IPS-NIHi7 (cell line): ENCODE data around the gene KLHDC8B.

Experiments used
- DNase-seq: peaks from one replicate; pipeline ENCODE4 v3.0.0; 2012; ENCODE audit warnings: mixed read lengths; ENCODE audit errors: extremely low spot score

The KLHDC8B gene

DNA sequence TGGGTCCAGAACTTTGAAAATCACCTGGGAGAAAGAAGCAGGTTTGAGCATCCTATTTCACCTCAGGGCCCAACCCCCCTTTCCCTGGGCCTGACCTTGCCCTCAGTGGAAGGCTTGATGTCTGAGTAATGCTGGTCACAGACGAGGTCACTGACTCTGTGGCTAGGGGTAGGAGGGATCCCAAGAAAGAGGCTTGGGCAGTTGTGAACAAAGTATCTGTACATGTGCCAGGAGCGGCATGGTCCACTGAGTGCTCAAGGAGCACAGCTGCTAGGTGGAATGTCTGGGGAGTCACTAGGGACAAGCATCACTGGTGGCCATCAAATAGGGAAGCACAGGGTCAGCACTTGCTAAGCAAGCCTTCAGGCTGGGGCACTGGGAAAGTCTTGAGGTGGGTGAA is 12.6 kb upstream of the KLHDC8B start:
- no peak for DNase-seq

DNA sequence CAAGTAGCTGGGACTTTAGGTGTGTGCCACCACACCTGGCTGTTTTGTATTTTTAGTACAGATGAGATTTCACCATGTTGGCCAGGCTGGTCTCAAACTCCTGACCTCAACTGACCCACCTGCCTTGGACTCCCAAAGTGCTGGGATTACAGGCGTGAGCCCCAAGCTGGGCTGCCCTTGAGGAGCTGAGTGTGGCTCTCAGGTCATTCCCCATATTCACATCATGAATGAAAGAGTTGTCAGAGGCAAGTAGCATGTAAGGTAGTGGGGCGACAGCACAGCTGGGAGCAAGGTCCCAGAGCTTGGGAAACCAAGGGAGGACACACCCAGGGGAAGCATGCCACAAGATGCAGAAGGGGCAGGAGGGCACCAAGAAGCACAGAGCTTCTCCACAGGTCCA is 10.2 kb upstream of the KLHDC8B start:
- DNase-seq = no peak

DNA sequence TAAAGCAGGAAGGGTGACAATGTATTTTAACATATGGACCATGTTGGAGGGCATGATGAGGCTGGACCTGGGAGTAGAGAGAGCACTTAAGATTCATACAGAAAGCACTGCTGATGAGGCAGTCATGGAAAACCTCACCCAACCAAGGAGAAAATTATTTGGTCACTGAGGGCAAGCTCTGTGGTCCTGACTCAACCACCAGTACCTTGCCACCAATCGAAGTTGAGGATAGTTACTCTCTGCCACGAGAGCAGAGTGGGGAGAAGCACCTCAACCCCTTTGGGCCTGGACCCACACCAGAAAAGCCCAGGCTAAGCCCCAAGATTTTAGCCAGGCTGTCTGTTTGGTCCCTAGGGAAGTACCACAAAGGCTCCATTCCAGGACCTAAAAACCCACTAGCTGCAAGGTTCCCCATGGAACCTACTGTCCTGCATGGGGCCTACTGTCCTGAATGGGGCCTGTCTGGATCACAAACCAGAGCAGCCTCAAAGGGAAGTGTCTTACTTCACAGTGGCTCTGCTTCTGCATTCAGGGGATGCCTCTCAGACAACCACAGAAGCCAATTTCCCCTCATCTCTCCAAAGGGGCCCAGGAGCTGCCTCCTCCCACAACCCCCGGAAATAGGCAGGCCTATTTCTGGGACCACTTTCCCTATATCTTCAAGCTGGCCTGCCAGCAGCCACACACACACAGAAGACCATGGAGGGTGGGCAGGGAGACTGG is 9.4 kb upstream of the KLHDC8B start:
- no peak for DNase-seq

DNA sequence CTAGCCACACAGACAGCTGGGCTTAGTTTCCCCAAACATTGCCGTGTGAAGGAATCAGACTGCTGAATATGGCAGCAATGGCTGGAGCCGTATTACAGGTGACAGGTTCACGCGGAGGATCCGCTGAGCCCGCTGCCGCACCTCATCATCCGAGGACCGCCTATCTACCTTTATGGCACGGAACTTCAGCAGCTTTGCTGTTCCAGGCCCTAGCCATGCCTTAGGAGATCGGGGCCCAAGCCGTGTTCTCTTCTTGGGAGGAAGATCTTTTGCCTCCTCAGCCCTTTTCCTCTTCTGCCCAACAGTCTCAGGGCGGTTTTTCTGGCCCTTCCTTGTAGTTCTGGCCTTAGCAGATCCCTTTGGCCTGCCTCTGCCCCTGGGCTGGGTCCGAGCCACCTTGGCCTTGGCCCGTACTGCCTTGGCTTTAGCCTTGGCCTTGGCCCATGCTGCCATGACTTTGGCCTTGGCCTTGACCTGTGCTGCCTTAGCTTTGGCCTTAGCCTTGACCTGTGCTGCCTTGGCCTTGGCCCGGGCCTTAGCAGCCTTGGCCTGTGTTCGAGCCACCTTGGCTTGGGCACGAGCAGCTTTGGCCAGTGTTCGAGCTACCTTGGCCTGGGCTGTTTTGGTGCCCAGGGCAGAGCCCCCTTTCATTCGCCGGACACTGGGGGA is 8.5 kb upstream of the KLHDC8B start:
- no peak for DNase-seq

DNA sequence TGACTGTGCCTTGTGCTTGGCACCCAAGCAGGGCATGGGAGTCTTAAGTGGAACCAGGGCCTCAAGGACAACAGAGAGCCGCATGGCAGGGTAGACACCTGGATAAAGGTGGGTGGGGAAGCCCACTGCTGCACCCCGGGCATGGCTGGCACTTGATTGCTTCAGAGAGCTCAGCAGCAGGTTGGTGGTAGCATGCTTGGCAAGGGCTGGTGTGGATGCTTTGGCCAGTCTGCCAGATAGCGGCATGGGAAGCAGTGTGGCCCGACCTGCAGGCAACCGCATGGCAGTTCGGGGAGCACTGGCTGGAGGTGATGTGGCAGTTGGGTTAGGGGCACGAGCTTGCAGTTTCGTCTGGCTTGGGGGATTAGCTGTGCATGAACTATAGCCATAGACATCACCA is 7.8 kb upstream of the KLHDC8B start:
- DNase-seq = no peak

DNA sequence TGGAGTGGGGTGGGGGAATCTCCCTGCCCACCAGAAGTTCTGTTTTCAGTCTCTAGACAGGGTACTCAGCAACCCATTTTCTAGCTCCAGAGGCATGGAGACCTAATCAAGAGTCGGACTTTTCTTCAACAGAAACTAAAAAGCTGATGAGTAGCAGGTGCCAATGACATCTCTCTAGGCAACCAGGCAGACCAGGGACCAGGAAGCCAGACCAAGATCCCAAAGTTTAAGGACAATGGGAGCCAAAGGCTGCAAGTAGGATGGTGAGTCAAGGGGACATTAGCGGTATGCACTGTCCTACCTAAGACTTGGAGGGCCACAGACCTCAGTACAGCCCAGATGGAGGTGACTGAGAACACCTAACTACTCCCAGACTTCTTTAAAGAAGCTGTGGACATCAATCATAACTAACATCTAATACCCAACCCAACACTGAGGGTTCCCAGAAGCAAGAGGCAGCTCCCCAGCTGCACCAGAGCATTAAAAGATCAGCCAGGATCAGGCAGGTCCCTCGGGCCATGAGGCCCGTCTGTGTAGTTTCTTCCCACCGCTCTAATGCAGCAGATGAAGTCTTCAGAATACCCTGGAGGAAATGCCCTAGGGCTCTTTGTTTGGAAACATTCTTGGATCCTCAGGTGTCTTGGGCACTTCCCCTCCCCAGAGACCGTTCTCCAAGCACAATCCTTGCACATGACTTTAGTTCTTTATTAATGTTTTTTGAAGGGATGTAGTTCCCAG is 6.2 kb upstream of the KLHDC8B start:
- no peak for DNase-seq

DNA sequence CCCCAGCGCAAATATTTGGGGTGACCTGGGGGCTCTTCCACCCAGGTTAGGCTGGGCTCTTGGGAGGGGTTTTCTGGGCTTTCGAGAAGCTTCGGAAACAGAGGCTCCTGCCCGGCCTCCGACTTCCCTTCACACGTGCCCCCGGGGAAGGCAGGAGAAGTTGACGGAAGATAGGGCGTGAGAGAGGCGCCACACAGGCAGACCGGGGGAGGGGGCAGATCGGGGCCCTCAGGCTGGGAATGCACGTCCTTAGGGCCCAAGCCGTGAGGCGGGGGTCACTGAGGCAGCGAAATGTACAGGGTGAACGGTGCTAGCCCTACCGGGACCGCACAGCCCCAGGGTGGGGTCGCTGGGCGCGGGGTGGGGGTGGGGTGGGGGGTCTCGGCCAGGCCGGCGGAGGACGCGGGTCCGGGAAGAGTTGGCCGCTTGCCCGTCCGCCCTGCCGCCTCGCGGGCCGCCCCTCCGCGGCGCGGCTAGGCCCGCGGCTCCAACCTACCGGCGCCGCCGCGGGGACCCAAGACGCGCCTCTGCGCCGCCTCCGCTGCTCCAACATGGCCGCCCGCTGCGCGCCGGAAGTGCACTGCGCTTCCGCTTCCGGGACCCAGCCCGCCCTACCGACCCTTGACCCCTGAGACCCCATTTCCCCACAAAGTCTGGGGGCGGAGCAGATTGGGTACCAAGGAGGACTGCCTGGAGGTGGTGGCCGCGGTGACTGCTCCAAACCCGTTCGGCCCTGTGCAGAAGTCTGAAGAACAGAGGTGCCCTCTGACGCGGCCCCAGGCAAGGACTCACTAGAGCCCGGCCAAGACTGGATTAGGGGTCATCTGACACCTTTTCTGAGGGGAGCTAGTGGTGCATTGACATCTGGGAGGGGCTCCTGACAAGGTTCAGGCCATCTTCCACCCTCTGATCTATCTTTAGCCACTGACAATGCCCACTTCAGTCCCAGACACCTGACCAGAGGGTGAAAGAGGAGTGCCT is 5.3 kb upstream of the KLHDC8B start, which contains the start of gene CCDC71:
CCDC71 (minus strand) TSS at position 561 of the 981 bp plus-strand sequence. CDS start 2,123 bp downstream, outside the sequence.
- DNase-seq = peak; percentile 93

DNA sequence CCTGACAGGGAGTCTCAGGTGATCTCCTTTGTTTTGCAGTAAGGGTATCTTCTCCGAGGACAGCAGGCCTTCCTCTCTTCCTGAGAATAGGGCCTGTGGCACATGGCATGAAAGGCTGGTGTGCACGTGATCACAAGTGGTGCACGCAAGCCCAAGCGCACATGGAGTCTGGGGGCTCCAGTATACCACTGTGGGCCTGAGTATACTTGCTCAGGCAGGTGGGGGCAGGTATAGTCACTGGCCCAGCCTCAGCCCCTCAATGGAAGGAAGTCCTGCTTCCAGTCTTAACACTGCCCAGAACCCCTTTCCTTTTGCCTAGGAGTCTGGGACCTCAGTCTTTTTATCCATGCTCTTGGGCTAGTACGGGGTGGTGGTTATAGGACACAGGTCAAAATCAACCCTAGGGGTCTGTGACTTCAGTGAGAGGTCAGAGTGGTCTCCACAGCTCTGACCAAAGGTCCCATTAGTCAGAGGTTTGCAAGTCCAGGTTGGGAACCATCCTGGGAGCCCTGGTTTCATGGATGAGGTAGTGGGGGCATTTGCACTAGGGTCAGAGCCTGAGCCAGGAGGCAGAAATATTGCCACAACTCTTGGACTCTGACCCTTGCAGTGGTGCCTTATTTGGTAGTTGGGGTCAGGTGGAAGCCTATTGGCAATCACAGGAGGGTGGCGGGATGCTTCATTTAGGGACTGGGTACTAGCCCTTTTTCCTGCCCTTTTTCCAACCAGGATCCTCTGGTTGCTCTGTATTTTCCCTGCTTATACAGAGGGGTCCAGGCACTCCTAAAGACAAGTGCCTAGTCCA is 4.4 kb upstream of the KLHDC8B start:
- DNase-seq = no peak

DNA sequence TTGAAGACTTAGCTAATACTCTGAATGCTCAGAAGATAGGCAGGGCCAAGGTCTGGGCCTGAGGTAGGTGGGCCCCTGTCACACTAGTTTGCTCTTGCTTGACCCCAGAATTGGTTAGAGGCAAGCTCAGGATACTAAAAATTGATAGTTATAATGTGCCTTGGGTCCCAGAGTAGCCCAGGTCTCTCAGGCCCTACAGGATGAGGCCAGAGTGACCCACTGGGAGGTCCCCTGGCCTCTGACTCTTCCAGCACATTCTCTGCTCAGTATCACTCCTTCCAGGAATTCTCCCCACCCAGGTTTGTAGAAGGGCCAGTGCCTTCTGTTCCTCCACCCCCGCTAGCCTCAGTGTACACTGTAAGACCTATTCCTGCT is 667 bp upstream of the KLHDC8B start:
- no peak for DNase-seq

DNA sequence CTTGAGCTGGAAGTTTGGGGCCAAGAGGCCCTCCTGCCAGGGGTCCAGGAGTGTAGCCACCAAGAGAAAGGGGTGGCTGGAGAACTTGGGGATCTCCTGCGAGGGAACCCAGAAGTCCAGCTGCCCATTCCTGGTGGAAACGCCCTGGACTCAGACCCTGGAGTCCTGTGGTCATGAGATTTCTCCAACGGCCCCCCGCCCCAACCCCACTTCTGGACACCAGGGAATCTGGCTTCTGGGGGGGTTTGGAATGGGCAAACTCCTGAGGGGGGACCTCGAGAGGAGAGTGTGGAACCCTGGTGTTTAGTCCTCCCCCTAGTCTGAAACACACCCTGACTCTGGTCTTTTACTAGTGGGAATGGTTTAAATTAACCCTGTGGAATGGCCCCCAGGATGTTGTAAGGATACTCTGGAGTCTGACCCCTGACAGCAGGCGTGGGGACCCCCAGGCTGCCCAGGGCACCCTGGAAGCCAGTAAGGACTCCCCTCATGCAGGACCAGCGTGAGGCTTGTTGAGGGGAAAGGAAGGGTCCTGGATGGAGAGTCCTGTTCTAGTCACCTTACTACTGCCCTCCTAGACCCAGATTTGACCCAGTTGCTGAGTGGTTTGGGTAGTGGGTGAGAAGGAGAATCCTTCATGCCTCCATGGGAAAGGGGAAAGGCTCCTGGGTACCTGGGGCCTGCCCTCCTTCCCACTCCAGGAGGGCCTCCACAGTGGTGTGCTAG is 540 bp downstream of the KLHDC8B start:
- DNase-seq = no peak

DNA sequence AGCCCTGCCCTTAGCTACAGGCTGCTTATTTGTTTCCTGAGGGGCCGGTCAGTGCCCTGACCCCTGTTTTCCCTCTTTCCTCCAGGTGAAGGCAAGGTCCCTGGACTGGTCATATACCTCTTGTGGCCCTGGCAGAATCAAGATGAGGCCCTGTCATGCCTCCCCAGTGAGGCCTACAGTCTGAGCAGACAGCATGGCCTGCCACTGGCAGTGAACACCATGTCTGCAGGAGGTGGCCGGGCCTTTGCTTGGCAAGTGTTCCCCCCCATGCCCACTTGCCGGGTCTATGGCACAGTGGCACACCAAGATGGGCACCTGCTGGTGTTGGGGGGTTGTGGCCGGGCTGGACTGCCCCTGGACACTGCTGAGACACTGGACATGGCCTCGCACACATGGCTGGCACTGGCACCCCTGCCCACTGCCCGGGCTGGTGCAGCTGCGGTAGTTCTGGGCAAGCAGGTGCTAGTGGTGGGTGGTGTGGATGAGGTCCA is 1.2 kb downstream of the KLHDC8B start:
- DNase-seq = no peak

DNA sequence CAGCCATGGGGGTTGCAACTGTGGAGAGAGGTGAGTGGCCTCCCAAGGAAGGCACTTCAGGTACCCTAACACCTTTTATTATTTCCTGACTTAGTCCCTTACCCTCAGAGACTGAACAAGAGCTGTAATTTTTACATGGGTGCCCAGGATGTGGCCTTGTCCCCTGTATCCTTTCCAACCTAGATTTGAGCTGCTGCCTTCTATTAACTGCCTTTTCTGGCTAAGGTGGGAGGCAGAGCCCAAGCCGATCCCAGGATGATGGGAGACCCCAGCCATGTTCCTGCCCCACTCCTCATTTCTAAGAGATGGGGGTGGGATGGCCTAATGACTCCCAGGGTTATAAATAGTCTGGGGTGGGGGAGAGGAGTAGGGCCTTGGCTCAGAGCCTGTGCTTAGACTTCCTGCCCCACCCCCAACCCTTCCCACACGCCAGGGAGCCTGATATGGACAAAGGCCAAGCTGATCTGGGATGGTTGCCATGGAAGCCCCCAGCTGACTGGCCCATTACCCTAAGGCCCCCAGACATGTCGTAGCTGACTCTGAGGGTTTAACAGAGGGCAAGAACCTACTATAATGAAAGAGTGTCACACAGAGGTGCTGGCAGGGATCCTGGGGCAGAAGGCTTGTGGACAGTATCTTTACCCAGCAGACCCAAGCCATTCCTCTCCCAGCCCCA is 1.9 kb downstream of the KLHDC8B start:
- peak; percentile 71 for DNase-seq

DNA sequence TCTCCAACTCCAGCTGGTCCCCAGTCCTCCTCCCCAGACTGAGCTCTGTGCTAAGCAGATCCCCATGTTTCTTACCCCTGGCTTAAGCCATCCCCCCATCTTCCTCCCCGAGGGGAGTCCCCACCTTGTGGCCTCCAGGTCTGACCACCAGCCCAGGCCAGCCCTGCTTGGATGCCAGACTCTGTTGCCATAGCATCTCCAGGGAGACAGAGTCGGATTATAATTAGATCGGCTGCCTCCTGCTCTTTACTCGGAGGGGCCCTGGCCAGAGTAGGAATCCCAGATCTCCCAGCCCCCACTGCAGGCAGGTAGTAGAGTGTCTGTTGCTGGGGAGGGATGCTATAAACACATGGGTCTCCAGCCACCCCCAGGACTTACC is 2.4 kb downstream of the KLHDC8B start:
- no peak for DNase-seq

DNA sequence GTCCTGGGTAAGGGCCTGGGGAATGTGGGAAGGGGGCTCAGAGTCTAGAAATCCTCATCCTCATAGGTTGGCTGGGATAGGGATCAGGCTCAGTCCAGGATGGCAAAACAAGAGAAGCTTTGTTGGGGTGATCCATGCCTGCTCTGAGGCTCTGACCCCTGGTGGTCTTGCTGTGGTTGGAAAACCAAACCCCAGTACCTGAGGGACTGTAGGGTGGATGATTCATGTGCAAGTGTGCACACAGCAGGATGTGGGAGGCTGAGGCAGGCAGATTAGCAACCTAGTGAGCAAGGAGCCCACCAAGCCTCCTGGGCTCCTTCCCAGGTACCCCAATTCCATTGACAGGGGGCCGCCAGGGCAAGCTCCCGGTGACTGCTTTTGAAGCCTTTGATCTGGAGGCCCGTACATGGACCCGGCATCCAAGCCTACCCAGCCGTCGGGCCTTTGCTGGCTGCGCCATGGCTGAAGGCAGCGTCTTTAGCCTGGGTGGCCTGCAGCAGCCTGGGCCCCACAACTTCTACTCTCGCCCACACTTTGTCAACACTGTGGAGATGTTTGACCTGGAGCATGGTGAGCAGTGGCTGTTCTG is 3.1 kb downstream of the KLHDC8B start:
- DNase-seq = no peak

DNA sequence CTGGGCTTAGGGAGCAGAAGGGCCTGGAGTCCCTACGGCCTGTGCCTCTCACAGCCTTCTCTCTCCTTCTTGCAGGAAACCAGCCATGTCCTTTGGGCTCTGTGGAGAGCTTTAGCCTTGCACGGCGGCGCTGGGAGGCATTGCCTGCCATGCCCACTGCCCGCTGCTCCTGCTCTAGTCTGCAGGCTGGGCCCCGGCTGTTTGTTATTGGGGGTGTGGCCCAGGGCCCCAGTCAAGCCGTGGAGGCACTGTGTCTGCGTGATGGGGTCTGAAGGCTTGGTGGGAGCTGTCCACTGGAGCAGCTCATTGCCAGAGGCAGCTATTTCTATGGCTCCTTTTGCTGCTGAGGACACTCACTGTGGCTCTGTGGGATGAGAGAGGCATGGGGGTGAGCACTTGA is 4.1 kb downstream of the KLHDC8B start:
- no peak for DNase-seq

DNA sequence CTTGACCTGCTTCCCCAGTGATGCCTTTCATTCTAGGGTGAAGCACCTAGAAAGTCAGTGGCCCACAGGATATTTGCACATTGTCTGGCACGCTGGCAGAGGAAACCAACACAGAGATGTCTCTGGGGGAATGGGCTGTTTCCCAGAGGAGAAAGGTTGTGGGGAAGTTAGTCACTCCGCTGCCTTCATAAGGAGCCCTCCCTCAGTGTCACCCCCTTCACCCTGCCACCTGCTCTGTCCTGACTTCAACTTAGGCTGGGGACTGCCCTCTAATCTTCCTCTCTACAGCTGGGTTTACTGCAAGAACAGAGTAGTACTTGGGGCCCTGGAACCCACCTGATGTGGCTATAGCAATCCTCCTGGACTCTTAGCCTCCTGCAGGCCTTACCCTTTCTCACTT is 5.7 kb downstream of the KLHDC8B start:
- no peak for DNase-seq

DNA sequence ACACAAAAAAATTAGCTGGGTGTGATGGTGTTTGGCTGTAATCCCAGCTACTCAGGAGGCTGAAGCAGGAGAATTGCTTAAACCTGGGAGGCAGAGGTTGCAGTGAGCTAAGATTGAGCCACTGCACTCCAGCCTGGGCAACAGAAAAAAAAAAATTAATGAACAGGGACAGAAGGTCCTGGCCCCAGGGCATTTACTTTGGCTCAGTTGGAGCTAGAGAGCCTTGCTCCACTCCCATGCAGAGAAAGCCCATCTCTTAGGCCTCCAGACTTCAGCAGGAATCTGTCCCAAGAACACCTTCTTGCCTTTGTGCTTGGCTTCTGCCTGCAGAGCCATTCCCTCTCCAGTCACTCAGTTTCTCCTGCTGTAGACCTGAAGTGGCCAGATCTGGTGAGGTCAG is 8.7 kb downstream of the KLHDC8B start:
- no peak for DNase-seq

DNA sequence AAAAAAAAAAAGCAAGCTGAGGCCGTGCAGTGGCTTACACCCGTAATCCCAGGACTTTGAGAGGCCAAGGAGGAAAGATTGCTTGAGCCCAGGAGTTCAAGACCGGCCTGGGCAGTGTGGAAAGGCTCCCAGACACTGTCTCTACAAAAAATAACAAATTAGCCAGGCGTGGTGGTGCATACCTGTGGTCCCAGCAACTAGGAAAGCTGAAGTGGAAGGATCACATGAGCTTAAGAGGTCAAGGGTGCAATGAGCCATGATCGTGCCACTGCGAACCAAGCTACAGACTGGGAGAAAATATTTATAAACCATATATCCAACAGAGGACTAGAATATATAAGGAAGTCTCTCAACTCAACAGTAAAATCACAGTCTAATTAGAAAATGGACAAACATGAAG is 10.0 kb downstream of the KLHDC8B start:
- no peak for DNase-seq

DNA sequence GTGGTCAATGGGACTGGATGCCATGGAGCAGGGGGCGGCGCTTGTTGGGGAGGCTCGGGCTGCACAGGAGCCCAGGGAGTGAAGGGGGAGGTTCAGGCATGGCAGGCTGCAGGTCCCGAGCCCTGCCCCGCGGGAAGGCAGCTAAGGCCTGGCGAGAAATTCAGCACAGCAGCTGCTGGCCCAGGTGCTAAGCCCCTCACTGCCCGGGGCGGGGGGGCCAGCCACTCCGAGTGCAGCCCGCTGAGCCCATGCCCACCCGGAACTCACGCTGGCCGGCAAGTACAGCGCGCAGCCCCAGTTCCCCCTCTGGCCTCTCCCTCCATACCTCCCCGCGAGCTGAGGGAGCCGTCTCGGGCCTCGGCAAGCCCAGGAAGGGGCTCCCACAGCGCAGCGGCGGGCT is 11.3 kb downstream of the KLHDC8B start:
- DNase-seq = no peak
